IPS DF 4.7 (cell line): ENCODE results near the gene CRACR2A.

Experiments
- DNase-seq: peaks from one replicate; pipeline ENCODE4 v3.0.0-alpha.2; 2013; ENCODE audit warnings: low spot score; ENCODE audit errors: extremely low read depth

CRACR2A gene

GRCh38 chr12:3655328-3655900 is 97.5 kb downstream of the CRACR2A start:
- DNase-seq, result peak; percentile 33

GRCh38 chr12:3651585-3652424 is 101.1 kb downstream of the CRACR2A start:
- no peak for DNase-seq

- no peak for DNase-seq
Measured at GRCh38 chr12:3647504-3647903, 105.4 kb downstream of the CRACR2A start.

GRCh38 chr12:3646561-3647241 is 106.2 kb downstream of the CRACR2A start:
- DNase-seq, result no peak

GRCh38 chr12:3645091-3645490 is 107.8 kb downstream of the CRACR2A start:
- DNase-seq, result no peak

- no peak for DNase-seq
Measured at GRCh38 chr12:3644104-3644503, 108.8 kb downstream of the CRACR2A start.

GRCh38 chr12:3641428-3642018 is 111.4 kb downstream of the CRACR2A start:
- DNase-seq, result no peak

- no peak for DNase-seq
Measured at GRCh38 chr12:3636328-3636727, 116.6 kb downstream of the CRACR2A start.

GRCh38 chr12:3634348-3634747 is 118.6 kb downstream of the CRACR2A start:
- DNase-seq, result no peak

- DNase-seq, result no peak
Measured at GRCh38 chr12:3633396-3633795, 119.5 kb downstream of the CRACR2A start.

GRCh38 chr12:3632754-3633153 is 120.2 kb downstream of the CRACR2A start:
- DNase-seq, result no peak

GRCh38 chr12:3632256-3632655 is 120.7 kb downstream of the CRACR2A start:
- DNase-seq, result no peak

GRCh38 chr12:3631759-3632158 is 121.2 kb downstream of the CRACR2A start:
- DNase-seq, result no peak

GRCh38 chr12:3631272-3631637 is 121.7 kb downstream of the CRACR2A start:
- no peak for DNase-seq

- no peak for DNase-seq
Measured at GRCh38 chr12:3630621-3631271, 122.2 kb downstream of the CRACR2A start.

GRCh38 chr12:3630111-3630510 is 122.8 kb downstream of the CRACR2A start:
- DNase-seq, result no peak

GRCh38 chr12:3629057-3629830 is 123.7 kb downstream of the CRACR2A start:
- no peak for DNase-seq

GRCh38 chr12:3628629-3629028 is 124.3 kb downstream of the CRACR2A start:
- DNase-seq, result no peak

- DNase-seq, result no peak
Measured at GRCh38 chr12:3627336-3627735, 125.6 kb downstream of the CRACR2A start.

- DNase-seq, result no peak
Measured at GRCh38 chr12:3624273-3624672, 128.6 kb downstream of the CRACR2A start.
